Activated CD8-positive, alpha-beta memory T cell treated with anti-CD3 and anti-CD28 coated beads for 4 hours (primary cell): ENCODE data around the gene SAMD13.
"Not testable (repeated sequence)": the region's sequence is repeated elsewhere in the genome, so short reads cannot be mapped to it uniquely, and the experiment has no call there.

Experiments
- DNase-seq, 2 donors: peaks; one replicate each; pipeline ENCODE4 v3.0.0-alpha.2; 2020; ENCODE audit warnings: low read depth in 2 of 2

The SAMD13 gene

GRCh38 chr1:84283381-84283780 lies 18.1 kb upstream of the SAMD13 start:
- DNase-seq: no peak

GRCh38 chr1:84286071-84286470 lies 15.4 kb upstream of the SAMD13 start:
- DNase-seq: no peak

- DNase-seq: not testable (repeated sequence)
Observed at GRCh38 chr1:84287389-84287788, 14.1 kb upstream of the SAMD13 start.

- no peak for DNase-seq
Observed at GRCh38 chr1:84289169-84289785, 12.2 kb upstream of the SAMD13 start.

GRCh38 chr1:84291882-84292655 lies 9.4 kb upstream of the SAMD13 start:
- no peak for DNase-seq

- no peak for DNase-seq
Observed at GRCh38 chr1:84293766-84294165, 7.7 kb upstream of the SAMD13 start.

- no peak for DNase-seq
Observed at GRCh38 chr1:84294751-84295150, 6.8 kb upstream of the SAMD13 start.

GRCh38 chr1:84297546-84298244 lies 3.8 kb upstream of the SAMD13 start:
- DNase-seq: no peak

GRCh38 chr1:84298328-84298683 lies 3.2 kb upstream of the SAMD13 start:
- peak in 1 of 2 donors; percentile 4 for DNase-seq

- DNase-seq: no peak
Observed at GRCh38 chr1:84298684-84299535, 2.6 kb upstream of the SAMD13 start.

GRCh38 chr1:84299536-84300170 lies 1.9 kb upstream of the SAMD13 start:
- DNase-seq: no peak

- no peak for DNase-seq
Observed at GRCh38 chr1:84300501-84300900, 1.0 kb upstream of the SAMD13 start.

GRCh38 chr1:84301785-84302385 lies 377 bp downstream of the SAMD13 start:
- no peak for DNase-seq

GRCh38 chr1:84303314-84303830 lies 1.9 kb downstream of the SAMD13 start:
- DNase-seq: no peak

- DNase-seq: no peak
Observed at GRCh38 chr1:84307398-84307797, 5.9 kb downstream of the SAMD13 start.

GRCh38 chr1:84311296-84311695 lies 9.8 kb downstream of the SAMD13 start:
- no peak for DNase-seq

GRCh38 chr1:84319662-84320061 lies 18.2 kb downstream of the SAMD13 start:
- DNase-seq: no peak

- DNase-seq: no peak
Observed at GRCh38 chr1:84327830-84328229, 26.3 kb downstream of the SAMD13 start.

GRCh38 chr1:84330125-84330984 lies 28.8 kb downstream of the SAMD13 start:
- no peak for DNase-seq

GRCh38 chr1:84339503-84339902 lies 38.0 kb downstream of the SAMD13 start:
- no peak for DNase-seq
